Inferior parietal cortex (tissue), 1 donor: Measurements from ENCODE around the gene PKLR.
"Not testable (repeated sequence)": the region's sequence is repeated elsewhere in the genome, so short reads cannot be mapped to it uniquely, and the experiment has no call there.

ENCODE experiments used
- DNase-seq: peaks from one replicate; pipeline ENCODE4 v3.0.0-alpha.2; 2016; ENCODE audit errors: extremely low spot score

The PKLR gene

GRCh38 chr1:155255243-155256007, 45.8 kb downstream of the PKLR start, which contains the start of gene ENTREP3:
ENTREP3 (minus strand) TSS chr1:155255483; CDS start chr1:155254877, 606 bp downstream.
- DNase-seq = peak; percentile 86

- DNase-seq = no peak
Observed at GRCh38 chr1:155254714-155255242, 46.5 kb downstream of the PKLR start.

- no peak for DNase-seq
Observed at GRCh38 chr1:155254228-155254713, 47.0 kb downstream of the PKLR start.

GRCh38 chr1:155253797-155254196, 47.4 kb downstream of the PKLR start:
- DNase-seq = no peak

GRCh38 chr1:155253208-155253607, 48.0 kb downstream of the PKLR start:
- DNase-seq = no peak

- DNase-seq = no peak
Observed at GRCh38 chr1:155251566-155251965, 49.7 kb downstream of the PKLR start.

- DNase-seq = peak; percentile 91
Observed at GRCh38 chr1:155250633-155251449, 50.4 kb downstream of the PKLR start.

GRCh38 chr1:155250246-155250632, 51.0 kb downstream of the PKLR start:
- DNase-seq = no peak

- no peak for DNase-seq
Observed at GRCh38 chr1:155247667-155248553, 53.3 kb downstream of the PKLR start.

- not testable (repeated sequence) for DNase-seq
Observed at GRCh38 chr1:155246796-155247195, 54.4 kb downstream of the PKLR start.

- DNase-seq = no peak
Observed at GRCh38 chr1:155245163-155245524, 56.1 kb downstream of the PKLR start.

GRCh38 chr1:155244368-155245162, 56.7 kb downstream of the PKLR start:
- DNase-seq = peak; percentile 99

GRCh38 chr1:155242805-155243358, 58.4 kb downstream of the PKLR start:
- DNase-seq = no peak

GRCh38 chr1:155241841-155242264, 59.4 kb downstream of the PKLR start:
- DNase-seq = no peak

GRCh38 chr1:155241069-155241679, 60.1 kb downstream of the PKLR start:
- DNase-seq = peak; percentile 97
